GM12874 (cell line): ENCODE results near the gene NATD1.

Experiments
- TF ChIP-seq, protein P1 (sequence below): IDR thresholded peaks from 2 replicates; pipeline ENCODE4 v1.5.1; 2011; ENCODE audit warnings: low read depth, mild to moderate bottlenecking, control low read depth, low read length, moderate library complexity; ENCODE audit not compliant: insufficient read depth

NATD1 gene

DNA sequence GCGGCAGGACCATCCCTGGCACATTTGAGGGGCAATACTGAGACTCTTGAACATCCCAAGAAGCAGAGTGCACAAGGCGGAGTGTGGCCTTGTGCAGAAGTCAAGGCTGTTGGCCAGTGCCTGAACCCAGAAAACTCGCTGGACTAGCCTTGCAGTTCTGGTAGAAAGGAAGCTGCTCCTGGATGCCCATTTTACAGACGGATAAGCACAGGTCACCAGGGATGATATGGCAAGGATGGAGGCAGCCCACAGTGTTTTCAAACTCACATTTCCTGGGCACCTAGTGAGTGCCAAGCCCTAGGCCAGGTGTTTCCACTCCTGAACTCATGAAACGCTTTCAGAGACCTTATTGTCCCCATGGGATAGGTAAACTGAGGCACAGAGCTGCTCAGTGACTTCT is 29.6 kb upstream of the NATD1 start:
- TF ChIP-seq, protein P1, sequence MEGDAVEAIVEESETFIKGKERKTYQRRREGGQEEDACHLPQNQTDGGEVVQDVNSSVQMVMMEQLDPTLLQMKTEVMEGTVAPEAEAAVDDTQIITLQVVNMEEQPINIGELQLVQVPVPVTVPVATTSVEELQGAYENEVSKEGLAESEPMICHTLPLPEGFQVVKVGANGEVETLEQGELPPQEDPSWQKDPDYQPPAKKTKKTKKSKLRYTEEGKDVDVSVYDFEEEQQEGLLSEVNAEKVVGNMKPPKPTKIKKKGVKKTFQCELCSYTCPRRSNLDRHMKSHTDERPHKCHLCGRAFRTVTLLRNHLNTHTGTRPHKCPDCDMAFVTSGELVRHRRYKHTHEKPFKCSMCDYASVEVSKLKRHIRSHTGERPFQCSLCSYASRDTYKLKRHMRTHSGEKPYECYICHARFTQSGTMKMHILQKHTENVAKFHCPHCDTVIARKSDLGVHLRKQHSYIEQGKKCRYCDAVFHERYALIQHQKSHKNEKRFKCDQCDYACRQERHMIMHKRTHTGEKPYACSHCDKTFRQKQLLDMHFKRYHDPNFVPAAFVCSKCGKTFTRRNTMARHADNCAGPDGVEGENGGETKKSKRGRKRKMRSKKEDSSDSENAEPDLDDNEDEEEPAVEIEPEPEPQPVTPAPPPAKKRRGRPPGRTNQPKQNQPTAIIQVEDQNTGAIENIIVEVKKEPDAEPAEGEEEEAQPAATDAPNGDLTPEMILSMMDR: no peak

DNA sequence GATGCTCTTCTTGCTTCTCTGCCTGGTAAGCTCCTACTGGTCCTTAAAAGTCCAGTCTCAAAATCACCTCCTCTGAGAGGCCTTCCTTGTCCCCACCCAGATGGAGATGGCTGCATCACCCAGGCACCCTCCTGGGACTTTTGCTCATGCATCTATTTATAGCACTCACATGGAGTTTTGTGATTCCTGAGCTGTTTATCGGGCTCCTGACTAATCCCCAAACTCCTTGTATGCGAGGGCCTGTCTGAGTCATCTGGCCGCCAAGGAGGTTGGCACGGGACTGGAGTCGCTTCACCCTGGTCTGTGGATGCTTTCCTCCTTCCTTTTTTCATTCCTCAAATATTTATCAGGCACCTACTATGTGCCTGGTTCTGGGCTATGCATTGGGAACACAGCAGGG is 29.0 kb upstream of the NATD1 start:
- TF ChIP-seq, protein P1: no peak

DNA sequence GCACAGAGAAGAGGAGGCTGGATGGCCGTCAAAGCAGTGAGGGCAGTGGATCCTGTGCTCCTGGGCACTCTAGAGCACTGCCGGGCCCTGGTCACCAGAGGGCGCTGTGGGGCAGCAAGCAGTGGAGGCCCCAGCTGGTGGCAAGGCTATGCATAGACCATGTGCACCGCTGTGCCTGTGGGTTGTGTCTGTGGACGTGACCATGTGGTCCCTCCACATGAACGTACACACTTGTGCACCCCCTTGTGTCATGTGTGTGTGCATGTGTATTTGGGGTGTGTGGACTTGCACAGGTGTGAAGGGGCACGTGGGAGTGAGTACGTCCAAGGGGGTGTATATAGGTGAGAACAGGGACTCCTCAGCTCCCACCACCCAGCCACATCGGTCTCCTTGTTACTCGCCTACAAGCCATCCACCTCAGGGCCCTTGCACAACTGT is 26.9 kb upstream of the NATD1 start:
- TF ChIP-seq, protein P1: peak; percentile 100

DNA sequence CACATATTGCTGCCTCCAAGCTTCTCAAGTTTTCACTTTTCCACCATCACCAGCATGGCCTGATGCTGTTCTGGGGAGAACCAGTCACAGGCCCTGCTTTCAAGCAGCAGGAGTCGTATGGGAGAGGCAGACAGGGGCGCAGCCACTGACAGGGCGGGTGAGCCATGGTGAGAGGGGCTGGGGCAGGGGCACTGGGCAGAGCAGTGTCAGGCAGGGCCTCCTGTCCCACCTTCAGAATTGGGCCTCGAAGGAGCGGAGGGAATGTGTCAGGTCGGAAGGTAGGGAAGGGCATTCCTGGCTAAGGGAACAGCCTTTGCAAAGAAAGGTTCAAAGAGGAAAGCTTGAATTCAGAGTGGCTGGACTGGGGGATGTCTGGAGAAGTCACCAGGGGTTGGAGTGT is 26.4 kb upstream of the NATD1 start:
- TF ChIP-seq, protein P1: no peak

DNA sequence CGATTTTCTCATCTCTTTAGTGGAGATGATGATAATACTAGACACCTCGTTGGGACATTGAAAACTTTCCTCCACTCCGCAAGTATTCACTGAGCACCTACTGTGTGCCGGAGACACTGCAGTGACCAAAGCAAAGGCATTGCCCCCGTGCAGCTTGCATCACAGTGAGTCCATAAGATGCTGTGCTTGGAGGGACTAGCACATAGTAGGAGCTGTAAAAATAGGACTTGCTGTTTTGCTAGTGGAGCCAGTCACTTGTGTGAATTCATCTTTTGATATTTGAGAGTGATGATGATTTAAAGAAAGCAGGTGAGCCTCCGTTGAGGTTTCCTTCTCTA is 26.0 kb upstream of the NATD1 start:
- TF ChIP-seq, protein P1: no peak

DNA sequence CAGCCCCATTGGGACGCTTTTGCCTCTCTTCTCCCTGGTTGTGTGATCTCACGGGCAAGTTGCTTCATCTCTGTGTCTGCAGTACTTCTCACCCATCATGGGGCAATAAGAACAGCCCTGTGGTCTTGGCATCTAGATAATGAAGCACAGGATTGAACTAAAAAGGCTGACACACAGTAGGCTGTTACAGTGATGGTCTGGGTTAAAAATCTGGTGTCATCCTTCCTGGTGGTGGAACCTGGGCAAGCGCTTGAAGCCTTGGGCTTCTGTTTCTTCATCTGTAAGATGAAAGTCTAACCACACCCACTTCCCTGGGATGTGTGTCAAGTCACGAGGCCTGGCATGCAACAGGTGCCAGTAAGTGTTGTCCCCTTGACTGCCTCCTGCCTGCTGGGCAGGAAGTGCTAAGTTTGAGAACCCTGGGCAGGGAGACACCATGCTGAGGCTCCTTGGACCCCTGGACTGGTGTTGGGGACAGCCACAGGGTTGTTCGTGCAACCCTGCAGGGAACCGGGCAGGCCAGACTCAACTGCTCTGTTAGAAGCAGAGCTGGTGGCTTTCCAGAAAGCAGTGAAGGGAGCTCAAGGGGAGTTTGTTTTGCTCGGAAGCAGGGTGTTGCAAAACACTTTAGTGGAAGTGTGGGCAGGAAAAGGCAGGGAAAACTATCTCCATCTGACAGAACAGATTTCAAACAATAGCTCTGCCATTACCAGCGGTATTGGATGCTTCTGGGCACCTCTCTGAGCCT is 25.4 kb upstream of the NATD1 start:
- TF ChIP-seq, protein P1: no peak

DNA sequence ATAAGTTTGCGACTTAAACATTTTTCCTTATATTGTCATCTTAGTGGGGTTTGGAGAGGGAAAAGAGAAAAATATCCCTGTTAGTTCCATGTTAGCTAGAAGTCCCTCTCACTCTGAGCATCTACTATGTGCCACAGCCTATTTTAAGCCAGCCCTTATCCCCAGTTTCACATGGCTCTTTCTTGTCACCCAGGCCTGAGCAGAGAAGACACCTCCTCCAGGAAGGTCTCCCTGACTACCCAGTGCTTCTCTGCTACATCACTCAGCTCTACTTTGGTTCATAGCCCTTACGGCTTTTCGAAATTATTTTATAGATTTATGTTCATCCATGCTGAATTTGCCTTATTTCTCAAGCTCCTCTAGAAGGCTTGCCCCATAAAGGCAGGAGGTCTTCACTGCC is 24.1 kb upstream of the NATD1 start:
- TF ChIP-seq, protein P1: no peak
